Loucy (cell line): ENCODE measurements around the gene PRXL2B.

ENCODE experiments used
- CTCF ChIP-seq: fragments of 200-600 bp; sonication (generic); conservative IDR thresholded peaks from 2 replicates; pipeline ENCODE4 v1.5.1; 2014; ENCODE audit warnings: mild to moderate bottlenecking, antibody characterized with exemption, low read length
- EZH2phosphoT487 ChIP-seq: fragments of 200-600 bp; IDR thresholded peaks from 2 replicates; pipeline ENCODE4 v1.6.1; 2018; ENCODE audit warnings: antibody characterized with exemption, mild to moderate bottlenecking, moderate library complexity, borderline replicate concordance

GRCh38 chr1:2632051-2632430 lies 45.5 kb downstream of the PRXL2B start:
- no peak for TF ChIP-seq CTCF
- TF ChIP-seq EZH2phosphoT487 = no peak
